ENCODE measurements around the gene PTPRH. TPM values are rescaled to one million over a fixed set of nuclear protein-coding genes. Genes with fewer than 3 reads are reported as not detected.
A peak's percentile ranks its signal among the peaks of the same experiment; 100 is the strongest.

Gene PTPRH
- total RNA-seq, 1 donor from 2014 or later = 0.30 TPM

DNA sequence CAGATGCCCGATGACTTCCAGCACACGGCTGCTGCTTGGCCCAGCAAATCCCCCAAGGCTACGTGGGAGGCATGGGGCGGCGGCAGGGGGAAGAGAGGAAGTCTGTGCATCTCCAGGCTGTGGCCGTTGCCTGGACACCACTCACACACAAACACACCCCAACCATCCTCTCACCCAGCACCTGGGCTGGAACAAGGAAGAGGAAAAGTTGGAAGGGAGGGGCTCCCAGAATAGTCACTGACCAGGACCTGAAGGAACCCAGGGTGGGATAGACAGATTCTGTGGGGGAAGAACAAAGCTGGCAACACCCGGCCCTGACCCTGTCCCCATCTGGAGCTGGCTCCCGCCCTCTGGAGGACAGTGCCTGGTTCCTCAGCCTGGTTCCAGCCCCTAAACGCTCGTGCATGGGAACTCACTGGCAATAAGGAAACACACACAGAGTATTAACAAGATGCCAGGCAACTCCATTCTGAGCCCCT lies 38.4 kb upstream of the PTPRH start:
- peak; percentile 86 for DNase-seq
- Histone ChIP-seq H3K9me3 (no peaks in the 10 kb centered on the region), H3K4me1 (peaks cover 50% of the 10 kb centered on the region), H3K4me3 (no peak overlapping the region), H3K27me3 (ENCODE audit: low read depth) (no peaks in the 10 kb centered on the region), H3K36me3 (peaks cover 45% of the 10 kb centered on the region), H3K27ac (no peak overlapping the region)
- intact Hi-C loops (cut with DNase I) = no loop called here
- TF ChIP-seq, protein P1, sequence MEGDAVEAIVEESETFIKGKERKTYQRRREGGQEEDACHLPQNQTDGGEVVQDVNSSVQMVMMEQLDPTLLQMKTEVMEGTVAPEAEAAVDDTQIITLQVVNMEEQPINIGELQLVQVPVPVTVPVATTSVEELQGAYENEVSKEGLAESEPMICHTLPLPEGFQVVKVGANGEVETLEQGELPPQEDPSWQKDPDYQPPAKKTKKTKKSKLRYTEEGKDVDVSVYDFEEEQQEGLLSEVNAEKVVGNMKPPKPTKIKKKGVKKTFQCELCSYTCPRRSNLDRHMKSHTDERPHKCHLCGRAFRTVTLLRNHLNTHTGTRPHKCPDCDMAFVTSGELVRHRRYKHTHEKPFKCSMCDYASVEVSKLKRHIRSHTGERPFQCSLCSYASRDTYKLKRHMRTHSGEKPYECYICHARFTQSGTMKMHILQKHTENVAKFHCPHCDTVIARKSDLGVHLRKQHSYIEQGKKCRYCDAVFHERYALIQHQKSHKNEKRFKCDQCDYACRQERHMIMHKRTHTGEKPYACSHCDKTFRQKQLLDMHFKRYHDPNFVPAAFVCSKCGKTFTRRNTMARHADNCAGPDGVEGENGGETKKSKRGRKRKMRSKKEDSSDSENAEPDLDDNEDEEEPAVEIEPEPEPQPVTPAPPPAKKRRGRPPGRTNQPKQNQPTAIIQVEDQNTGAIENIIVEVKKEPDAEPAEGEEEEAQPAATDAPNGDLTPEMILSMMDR (IDR thresholded peaks at IDR 0.05) = no peak
- peak; percentile 78 to 84 for ATAC-seq

DNA sequence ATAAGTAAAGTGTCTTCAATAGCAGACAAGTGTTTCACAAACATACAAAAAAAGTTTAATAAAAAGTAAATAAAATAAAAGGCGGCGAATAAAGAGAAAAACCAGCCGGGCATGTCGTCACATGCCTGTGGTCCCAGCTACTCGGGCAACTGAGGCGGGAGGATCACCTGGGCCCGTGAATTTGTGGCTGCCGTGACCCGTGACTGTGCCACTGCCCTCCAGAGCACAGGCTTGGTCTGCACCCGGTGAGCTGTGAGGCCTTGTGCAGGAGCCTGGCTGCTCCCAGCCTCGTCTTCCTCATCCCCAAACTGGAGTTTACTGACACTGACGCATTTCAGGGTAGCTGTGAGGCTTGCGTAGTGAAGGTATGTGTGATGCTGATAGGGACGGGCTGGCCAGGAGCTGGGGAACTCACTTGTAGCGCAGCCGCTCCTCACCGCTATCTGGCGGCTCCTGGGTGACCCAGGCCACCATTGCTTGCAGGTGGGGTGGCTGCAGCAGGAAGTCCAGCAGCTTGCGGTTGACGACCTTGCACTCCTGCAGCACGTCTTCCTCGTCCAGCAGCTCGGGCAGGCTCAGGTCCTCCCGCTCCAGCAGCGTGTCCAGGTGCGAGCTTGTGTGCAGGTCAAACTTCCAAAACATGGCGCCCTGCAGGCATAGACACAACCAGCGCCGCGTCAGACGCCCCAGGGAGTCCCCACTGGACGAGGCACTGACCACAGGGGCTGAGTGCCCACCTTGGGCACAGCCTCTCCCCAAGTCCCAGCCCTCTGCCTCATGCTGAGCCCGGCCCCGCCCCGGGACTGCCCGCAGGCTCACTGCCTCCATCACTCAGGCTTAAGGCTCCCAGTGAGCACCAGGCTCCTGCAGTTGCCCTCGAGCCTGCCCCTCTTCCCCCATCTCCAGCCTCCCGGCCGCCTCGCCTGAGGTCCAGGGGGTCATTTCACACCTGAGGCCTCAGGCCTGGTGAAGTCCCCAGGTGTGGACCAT lies 37.5 kb upstream of the PTPRH start:
- Histone ChIP-seq H3K27ac (peak overlapping the region; percentile 18), H3K4me3 (no peak overlapping the region), H3K4me1 (peaks cover 41% of the 10 kb centered on the region), H3K36me3 (peaks cover 54% of the 10 kb centered on the region), H3K9me3 (no peaks in the 10 kb centered on the region), H3K27me3 (ENCODE audit: low read depth) (no peaks in the 10 kb centered on the region)
- intact Hi-C loops (cut with DNase I) = no loop called here
- TF ChIP-seq, protein P1 (IDR thresholded peaks at IDR 0.05) = no peak
- ATAC-seq (no peak), DNase-seq (no peak)

DNA sequence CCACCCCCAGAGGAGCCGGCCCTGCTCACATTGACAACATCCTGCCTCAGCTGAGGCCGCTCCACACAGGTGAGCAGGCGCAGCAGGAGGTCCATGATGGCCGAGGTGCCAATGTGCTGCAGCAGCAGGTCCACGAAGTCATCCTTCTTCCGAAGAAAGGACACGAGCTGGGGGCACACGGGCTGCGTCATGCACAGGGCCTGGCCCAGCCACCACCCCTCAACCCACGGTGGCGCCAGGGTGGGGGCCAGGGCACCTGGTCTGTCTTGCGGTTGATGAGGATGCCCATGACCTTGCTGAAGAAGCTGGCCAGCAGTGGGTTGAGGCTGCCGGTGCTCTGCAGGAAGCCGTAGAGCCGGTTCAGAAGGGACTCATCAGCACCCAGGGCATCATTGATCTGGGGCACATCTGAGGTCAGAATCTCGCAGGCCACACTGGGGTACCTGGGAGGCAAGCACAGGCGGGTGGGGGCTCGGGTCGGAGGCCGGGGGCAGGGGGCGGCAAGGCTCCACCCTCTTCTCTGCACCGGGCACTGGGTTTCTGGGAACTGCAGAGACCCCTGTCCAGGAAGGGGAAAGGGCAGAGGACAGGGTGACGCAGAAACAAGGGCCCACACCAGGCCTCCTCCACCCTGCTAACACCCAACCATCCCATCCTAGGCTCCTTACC lies 36.1 kb upstream of the PTPRH start:
- Histone ChIP-seq H3K4me1 (peaks cover 28% of the 10 kb centered on the region), H3K36me3 (peaks cover 66% of the 10 kb centered on the region), H3K9me3 (no peaks in the 10 kb centered on the region), H3K27me3 (ENCODE audit: low read depth) (no peaks in the 10 kb centered on the region), H3K4me3 (no peak overlapping the region), H3K27ac (no peak overlapping the region)
- intact Hi-C loops (cut with DNase I) = no loop called here
- DNase-seq (no peak), ATAC-seq (no peak)
- TF ChIP-seq, protein P1 (IDR thresholded peaks at IDR 0.05) = no peak

DNA sequence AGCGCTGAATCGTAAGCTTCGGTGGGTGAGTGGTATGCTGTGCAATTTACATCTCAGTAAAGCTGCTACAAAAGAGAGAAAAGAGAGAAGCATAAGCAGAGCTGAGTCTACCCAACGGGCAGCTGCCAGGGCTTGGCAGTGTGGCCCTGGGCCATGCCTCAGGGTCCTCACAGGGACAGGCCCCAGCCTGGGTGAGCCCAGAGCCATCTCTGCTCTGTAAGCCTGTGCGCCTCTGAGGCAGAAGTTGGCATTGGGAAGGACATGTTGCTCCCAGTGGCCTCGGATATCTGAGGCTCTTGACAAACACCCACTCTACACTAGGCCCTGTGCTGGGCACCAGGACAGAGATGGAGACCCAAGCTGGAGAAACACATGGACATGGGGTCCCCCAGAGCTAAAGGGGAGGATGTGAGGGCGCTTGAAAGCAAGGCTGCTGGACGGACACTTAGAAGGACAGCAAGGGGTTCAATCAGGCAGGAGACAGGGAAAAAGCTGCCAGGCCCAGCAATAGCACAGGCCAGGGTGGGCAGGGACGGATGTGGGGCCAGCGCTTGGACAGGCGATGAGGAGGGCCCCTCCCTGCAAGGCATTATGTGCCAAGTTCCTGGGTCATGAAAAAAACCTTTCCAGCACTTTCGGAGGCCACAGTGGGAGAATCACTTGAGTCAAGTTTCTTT lies 34.8 kb upstream of the PTPRH start:
- peaks cover 77% of the 10 kb centered on the region for H3K36me3 ChIP-seq
- H3K27ac ChIP-seq = no peak overlapping the region
- TF ChIP-seq, protein P1 (IDR thresholded peaks at IDR 0.05) = no peak
- DNase-seq (no peak), ATAC-seq (no peak)
- H3K27me3 ChIP-seq (ENCODE audit: low read depth) = no peaks in the 10 kb centered on the region
- intact Hi-C loops (cut with DNase I) = no loop called here
- H3K9me3 ChIP-seq = no peaks in the 10 kb centered on the region
- no peak overlapping the region for H3K4me3 ChIP-seq
- peaks cover 21% of the 10 kb centered on the region for H3K4me1 ChIP-seq

DNA sequence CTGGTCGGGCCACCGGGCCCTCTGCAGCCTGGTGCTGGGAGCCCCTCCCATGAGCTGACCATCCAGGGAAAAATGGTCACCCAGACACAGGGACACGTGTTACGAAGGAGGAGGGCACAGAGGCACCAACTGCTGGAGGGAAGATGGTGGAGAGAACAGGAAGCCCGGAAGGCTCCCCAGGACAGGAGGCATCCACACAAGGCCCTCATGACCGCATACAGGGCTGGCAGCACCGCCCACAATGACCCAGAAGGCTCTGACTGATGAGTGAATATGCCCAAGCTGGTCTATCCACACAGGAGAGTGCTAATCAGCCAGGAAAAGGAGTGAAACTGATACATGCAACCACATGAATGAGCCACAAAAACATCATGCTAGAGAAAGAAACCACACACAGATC lies 33.2 kb upstream of the PTPRH start:
- intact Hi-C loops (cut with DNase I) = no loop called here
- no peaks in the 10 kb centered on the region for H3K27me3 ChIP-seq (ENCODE audit: low read depth)
- H3K4me1 ChIP-seq = peaks cover 5% of the 10 kb centered on the region
- ATAC-seq = no peak
- DNase-seq = no peak
- no peak overlapping the region for H3K27ac ChIP-seq
- peaks cover 94% of the 10 kb centered on the region for H3K36me3 ChIP-seq
- H3K9me3 ChIP-seq = no peaks in the 10 kb centered on the region
- H3K4me3 ChIP-seq = no peak overlapping the region
- TF ChIP-seq, protein P1 (IDR thresholded peaks at IDR 0.05) = no peak

Measured in lower lobe of right lung (tissue), 2 donors.